ENCODE results near the gene APOL4.

GRCh38 chr22:36237462-36238372 is 36.1 kb upstream of the APOL4 start:
- TF ChIP-seq POLR2A (IDR thresholded peaks at IDR 0.05): no peak
- TF ChIP-seq, protein P1, sequence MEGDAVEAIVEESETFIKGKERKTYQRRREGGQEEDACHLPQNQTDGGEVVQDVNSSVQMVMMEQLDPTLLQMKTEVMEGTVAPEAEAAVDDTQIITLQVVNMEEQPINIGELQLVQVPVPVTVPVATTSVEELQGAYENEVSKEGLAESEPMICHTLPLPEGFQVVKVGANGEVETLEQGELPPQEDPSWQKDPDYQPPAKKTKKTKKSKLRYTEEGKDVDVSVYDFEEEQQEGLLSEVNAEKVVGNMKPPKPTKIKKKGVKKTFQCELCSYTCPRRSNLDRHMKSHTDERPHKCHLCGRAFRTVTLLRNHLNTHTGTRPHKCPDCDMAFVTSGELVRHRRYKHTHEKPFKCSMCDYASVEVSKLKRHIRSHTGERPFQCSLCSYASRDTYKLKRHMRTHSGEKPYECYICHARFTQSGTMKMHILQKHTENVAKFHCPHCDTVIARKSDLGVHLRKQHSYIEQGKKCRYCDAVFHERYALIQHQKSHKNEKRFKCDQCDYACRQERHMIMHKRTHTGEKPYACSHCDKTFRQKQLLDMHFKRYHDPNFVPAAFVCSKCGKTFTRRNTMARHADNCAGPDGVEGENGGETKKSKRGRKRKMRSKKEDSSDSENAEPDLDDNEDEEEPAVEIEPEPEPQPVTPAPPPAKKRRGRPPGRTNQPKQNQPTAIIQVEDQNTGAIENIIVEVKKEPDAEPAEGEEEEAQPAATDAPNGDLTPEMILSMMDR (IDR thresholded peaks at IDR 0.05): no peak
